GM21447 (cell line): Measurements from ENCODE around the gene GRB2.
"Not testable (repeated sequence)": the region's sequence is repeated elsewhere in the genome, so short reads cannot be mapped to it uniquely, and the experiment has no call there.

Experiments
- ATAC-seq: cut with Tn5 transposase; IDR thresholded peaks from one replicate; pipeline ENCODE4 v1.9.1; 2021; ENCODE audit not compliant: unreplicated experiment

The GRB2 gene

DNA sequence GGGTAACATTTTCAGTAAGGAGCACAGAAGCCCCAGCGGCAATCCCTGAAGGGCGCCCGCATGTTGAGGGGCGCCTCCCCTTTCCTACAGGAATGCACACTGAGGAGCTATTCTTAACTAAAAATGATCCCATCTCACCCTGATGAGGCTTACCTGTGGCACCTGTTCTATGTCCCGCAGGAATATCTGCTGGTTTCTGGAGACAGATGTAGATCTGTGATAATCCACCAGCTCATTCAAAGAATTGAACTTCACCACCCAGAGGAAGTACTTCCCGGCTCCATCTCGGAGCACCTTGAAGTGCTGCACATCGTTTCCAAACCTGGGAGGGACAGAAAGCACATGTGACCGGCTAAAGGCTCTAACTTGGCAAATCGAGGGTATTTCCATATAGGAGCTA is 84.0 kb downstream of the GRB2 start:
- ATAC-seq, result no peak

GRCh38 chr17:75319904-75320691 is 85.4 kb downstream of the GRB2 start:
- ATAC-seq, result peak; percentile 57

DNA sequence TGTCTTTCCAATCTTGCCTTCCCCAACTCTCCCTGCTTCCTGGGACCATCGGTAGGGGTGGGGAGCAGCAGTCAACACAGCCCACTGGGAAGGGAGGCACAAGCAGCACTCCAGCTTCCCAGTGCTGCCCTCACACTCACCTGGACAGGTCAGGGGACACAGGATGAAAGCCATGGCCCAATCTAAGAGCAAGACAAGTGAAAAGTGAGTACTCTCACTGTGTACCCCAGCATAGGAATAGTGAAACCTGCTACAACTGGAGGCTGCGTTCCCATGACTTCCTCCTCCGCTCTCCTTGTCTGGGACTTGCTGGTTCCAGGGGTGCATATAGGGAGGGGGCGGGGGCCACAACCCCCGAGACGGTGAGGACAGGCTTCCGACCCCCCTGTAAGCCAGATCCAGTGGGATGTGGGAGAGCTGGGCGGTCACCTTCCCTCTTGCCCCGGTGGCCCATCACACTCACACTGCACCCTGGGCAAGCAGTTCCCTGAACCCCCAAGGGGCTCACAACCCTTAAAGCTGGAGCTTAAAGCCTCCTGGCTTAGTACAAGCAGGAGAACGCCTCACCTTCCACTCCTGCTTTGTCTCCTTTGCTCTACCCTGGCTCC is 86.8 kb downstream of the GRB2 start:
- no peak for ATAC-seq

DNA sequence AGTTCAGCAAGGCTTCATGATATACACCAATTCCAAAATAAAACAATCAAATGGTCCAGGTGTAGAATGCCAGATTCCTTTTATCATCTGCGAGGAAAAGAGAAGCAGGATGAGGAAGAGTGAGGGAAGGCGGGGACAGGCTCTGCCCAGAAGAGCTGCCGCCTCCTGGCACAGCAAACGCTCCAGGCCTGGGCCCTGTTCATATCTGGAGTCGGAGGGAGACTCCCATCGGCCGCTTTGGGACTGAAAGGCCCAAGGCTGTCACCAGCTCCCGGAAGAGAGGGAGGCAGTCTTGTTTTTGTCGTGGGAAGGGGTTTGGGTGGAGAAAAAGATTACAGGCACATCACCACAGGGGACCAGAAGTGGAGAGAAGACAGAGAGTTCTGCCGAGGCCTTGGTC is 87.3 kb downstream of the GRB2 start:
- ATAC-seq, result no peak

DNA sequence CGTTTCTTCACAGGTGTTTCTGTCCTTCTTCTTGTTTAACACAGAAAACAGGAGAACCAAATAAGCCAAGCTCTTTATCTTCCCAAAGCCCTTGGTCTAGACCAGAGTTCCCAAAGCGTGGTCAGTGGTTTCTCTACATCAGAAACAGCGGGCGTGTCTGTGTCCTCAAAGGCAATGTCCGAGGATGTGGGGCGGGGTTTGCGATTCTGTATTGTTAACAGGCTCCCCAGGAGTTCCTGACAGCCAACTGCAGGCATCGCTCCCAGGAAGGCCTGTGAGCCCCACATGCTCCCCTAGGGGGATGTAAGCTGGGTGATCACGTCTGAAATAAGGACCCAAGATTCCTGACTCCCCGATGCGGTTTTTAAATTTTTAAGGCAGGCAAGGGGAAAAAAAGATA is 87.8 kb downstream of the GRB2 start:
- no peak for ATAC-seq

DNA sequence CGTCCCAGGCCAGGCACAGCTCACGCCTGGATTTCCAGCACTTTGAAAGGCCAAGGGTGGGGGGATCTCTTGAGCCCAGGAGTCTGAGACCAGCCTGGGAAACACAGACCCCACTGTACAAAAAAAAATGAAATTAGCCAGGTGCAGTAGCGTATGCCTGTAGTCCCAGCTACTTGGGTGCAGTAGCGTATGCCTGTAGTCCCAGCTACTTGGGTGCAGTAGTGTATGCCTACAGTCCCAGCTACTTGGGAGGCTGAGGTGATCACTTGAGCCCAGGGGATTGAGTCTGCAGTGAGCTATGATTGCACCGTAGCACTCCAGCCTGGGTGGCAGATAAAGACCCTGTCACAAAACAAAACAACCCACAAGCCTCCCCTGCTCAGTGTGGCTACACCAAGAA is 89.2 kb downstream of the GRB2 start:
- no peak for ATAC-seq

DNA sequence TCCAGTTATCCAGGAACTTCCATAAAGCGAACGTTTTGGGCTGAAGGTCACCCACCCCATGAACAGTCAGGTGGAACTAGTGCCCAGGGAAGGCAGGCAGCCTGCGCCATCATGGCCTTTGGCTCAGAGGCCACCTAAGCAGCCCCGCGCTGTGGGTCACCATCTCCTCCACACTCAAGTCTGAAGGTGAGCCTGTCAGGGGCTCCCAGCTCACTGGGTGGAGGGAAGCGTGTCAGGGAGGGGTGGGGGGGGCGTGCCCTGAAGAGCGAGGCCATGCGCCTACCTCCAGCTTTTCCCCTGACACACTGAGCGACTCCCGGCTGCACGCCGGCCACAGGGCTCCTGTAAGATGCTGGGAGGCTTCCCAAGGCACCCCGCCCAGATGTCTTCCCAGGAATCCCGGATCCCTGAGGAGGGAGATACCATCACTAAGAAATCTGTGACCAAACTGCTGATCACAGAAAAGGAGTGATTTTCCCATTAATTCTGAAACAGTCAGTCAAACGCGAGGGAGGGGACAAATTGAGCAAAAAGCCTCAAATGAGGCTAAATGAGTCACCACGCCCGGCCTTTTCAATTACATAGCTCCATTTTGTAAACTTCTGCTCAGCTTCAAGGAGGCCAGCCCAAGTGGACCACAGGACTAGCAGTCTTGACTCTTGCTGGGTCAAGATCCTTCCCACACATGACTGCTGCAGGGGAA is 89.8 kb downstream of the GRB2 start:
- ATAC-seq, result no peak

GRCh38 chr17:75313941-75314551 is 91.4 kb downstream of the GRB2 start:
- ATAC-seq, result peak; percentile 47

DNA sequence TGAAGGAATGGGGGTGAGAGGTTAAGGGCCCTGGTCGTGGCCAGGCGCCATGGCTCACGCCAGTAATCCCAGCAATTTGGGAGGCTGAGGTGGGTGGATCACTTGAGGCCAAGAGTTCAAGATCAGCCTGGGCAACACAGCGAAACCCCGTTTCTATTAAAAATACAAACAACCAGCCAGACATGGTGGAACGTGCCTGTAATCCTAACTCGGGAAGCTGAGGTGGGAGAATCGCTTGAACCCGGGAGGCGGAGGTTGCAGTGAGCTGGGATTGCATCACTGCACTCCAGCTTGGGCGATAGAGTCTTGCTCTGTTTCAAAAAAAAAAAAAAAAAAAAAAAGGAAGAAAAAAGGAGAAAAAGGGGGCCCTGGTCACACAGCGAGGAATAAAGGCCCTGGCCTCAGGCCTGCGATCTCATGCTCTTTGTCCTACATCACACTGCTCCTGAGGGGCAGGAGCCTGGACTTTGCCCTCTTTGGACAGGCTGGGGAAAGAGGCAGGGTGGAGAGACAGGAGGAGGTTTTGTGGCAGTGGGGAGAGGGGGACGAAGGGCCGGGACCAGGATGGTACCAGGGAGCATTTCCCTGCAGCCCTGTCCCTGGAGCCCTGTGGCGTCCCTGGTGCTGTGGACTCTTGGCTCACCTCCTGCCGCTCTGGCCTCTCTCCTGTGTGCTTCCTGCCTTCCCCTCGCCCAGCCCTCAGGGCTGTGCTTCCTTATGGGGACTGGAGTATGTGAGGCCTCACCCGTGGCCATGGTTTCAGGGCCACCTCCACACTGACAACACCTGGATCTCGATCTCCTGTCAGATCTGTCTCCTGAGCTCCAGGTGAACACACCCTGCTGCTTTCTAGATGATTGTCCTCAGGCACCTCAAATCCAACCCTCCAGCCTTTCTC is 96.5 kb downstream of the GRB2 start:
- ATAC-seq, result no peak

GRCh38 chr17:75307957-75308731 is 97.3 kb downstream of the GRB2 start:
- no peak for ATAC-seq

GRCh38 chr17:75301502-75302206 is 103.8 kb downstream of the GRB2 start:
- ATAC-seq, result no peak

- ATAC-seq, result no peak
Observed at GRCh38 chr17:75301049-75301448, 104.4 kb downstream of the GRB2 start.

GRCh38 chr17:75300280-75300679 is 105.2 kb downstream of the GRB2 start:
- no peak for ATAC-seq

GRCh38 chr17:75295201-75296158 is 110.0 kb downstream of the GRB2 start:
- peak; percentile 61 for ATAC-seq

- not testable (repeated sequence) for ATAC-seq
Observed at GRCh38 chr17:75292810-75293448, 112.5 kb downstream of the GRB2 start.

DNA sequence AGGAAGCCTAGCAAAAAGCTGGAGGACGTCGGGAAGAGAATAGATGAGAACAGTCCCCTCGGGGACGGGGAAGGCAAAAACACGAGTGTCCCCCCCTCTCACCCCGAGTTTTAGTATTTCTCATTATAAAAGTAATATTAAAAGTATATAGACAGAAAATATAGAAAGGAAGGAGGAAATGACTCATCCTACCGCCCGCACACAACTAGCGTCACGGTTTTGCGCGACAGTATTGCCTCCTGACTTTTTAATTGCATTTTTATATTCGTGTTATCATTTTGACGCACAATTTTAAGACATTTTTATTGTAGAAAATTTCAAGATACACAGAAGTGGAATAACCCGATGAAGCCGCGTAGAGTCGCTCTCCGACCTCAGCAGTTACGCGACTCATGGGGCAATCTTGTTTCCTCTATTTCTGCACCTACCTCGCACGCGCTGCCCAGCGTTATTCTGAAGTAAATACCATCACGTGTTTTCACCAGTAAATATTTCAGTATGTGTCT is 115.6 kb downstream of the GRB2 start:
- peak; percentile 36 for ATAC-seq

GRCh38 chr17:75289115-75289831 is 116.2 kb downstream of the GRB2 start, which contains the start of gene SLC25A19:
SLC25A19 (minus strand) TSS chr17:75289433; CDS start chr17:75286764, 2,669 bp downstream.
- ATAC-seq, result peak; percentile 89
